NCI-H524 (cell line): ENCODE results near the gene NPIPA7.
"Not testable (repeated sequence)": the region's sequence is repeated elsewhere in the genome, so short reads cannot be mapped to it uniquely, and the experiment has no call there.

Source experiments
- DNase-seq, 2 experiments: peaks; one replicate each; lab custom pipeline; 2025; lab: John Stamatoyannopoulos, UW

The NPIPA7 gene

DNA sequence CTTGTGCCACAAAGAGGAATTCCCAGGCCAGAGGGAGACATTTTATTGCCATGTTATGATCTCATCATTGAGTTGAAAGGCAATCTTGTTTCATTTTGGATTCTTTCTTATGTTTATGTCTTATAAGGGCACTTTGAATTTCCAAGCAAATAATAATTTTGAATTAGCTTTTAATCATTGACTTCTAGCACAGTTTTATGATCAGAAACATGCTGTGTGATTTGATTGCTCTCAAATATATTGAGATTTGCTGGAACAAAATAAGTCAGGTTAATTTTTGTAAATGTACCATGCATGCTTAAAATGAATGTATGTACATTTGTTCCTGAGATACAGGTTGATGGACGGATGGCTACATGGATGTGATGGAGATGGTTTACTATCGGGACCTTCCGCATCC lies at the start of gene NPIPA7:
NPIPA7 (plus strand) TSS at position 301 of the 400 bp plus-strand sequence. CDS start 105 bp downstream, outside the sequence.
- not testable (repeated sequence) for DNase-seq

DNA sequence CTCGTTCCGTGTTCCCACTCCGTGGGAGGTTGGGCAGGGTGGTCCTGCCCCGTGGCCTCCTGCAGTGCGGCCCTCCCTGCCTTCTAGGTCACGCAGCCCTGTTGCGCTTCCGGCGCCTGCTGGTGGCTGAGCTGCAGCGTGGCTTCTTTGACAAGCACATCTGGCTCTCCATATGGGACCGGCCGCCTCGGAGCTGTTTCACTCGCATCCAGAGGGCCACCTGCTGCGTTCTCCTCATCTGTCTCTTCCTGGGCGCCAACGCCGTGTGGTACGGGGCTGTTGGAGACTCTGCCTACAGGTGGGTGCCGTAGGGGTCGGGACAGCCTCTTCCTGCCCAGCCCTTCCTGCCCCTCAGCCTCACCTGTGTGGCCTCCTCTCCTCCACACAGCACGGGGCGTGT lies 47.5 kb upstream of the NPIPA7 start:
- DNase-seq = not testable (repeated sequence)

DNA sequence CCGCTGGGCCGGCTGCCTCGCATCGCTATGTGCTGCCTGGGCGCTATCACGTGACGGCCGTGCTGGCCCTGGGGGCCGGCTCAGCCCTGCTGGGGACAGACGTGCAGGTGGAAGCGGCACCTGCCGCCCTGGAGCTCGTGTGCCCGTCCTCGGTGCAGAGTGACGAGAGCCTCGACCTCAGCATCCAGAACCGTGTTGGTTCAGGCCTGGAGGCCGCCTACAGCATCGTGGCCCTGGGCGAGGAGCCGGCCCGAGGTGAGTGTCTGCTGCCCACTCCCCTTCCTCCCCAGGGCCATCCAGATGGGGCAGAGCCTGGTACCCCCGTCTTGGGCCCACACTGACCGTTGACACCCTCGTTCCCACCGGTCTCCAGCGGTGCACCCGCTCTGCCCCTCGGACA lies 21.4 kb upstream of the NPIPA7 start:
- DNase-seq = not testable (repeated sequence)

DNA sequence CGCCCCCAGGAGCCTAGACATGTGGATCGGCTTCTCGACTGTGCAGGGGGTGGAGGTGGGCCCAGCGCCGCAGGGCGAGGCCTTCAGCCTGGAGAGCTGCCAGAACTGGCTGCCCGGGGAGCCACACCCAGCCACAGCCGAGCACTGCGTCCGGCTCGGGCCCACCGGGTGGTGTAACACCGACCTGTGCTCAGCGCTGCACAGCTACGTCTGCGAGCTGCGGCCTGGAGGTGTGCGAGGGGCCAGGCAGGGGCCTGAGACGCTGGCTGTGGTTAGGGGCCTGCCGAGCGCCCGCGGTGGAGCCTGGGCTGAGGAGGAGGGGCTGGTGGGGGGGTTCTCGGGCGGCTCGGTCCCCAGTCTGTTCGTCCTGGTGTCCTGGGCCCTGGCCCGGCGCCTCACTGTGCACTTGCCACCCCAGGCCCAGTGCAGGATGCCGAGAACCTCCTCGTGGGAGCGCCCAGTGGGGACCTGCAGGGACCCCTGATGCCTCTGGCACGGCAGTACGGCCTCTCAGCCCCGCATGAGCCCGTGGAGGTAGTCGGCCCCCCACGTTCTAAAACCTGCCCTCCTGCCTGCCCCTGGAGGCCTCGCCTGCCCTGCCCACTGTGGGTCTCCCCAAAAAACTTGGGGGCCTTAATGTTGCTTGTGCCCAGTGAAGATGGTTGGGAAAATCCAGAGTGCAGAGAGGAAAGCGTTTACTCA lies 20.2 kb upstream of the NPIPA7 start:
- DNase-seq = not testable (repeated sequence)

DNA sequence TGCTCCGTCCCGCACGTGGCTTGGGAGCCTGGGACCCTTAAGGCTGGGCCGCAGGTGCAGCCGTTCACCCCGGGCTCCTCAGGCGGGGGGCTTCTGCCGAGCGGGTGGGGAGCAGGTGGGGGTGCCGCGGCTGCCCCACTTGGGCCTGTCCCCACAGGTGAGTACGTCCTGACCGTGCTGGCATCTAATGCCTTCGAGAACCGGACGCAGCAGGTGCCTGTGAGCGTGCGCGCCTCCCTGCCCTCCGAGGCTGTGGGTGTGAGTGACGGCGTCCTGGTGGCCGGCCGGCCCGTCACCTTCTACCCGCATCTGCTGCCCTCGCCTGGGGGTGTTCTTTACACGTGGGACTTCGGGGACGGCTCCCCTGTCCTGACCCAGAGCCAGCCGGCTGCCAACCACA lies 15.3 kb upstream of the NPIPA7 start:
- DNase-seq = not testable (repeated sequence)

DNA sequence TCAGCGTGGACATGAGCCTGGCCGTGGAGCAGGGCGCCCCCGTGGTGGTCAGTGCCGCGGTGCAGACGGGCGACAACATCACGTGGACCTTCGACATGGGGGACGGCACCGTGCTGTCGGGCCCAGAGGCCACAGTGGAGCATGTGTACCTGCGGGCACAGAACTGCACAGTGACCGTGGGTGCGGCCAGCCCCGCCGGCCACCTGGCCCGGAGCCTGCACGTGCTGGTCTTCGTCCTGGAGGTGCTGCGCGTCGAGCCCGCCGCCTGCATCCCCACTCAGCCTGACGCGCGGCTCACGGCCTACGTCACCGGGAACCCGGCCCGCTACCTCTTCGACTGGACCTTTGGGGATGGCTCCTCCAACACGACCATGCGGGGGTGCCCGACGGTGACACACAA lies 14.8 kb upstream of the NPIPA7 start:
- not testable (repeated sequence) for DNase-seq

DNA sequence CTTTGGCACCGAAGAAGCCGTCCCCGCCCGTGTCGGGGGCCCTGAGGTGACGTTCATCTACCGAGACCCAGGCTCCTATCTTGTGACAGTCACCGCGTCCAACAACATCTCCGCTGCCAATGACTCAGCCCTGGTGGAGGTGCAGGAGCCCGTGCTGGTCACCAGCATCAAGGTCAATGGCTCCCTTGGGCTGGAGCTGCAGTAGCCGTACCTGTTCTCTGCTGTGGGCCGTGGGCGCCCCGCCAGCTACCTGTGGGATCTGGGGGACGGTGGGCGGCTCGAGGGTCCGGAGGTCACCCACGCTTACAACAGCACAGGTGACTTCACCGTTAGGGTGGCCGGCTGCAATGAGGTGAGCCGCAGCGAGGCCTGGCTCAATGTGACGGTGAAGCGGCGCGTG lies 14.2 kb upstream of the NPIPA7 start:
- not testable (repeated sequence) for DNase-seq

DNA sequence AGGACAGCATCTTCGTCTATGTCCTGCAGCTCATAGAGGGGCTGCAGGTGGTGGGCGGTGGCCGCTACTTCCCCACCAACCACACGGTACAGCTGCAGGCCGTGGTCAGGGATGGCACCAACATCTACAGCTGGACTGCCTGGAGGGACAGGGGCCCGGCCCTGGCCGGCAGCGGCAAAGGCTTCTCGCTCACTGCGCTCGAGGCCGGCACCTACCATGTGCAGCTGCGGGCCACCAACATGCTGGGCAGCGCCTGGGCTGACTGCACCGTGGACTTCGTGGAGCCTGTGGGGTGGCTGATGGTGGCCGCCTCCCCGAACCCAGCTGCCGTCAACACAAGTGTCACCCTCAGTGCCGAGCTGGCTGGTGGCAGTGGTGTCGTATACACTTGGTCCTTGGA lies 13.6 kb upstream of the NPIPA7 start:
- not testable (repeated sequence) for DNase-seq

DNA sequence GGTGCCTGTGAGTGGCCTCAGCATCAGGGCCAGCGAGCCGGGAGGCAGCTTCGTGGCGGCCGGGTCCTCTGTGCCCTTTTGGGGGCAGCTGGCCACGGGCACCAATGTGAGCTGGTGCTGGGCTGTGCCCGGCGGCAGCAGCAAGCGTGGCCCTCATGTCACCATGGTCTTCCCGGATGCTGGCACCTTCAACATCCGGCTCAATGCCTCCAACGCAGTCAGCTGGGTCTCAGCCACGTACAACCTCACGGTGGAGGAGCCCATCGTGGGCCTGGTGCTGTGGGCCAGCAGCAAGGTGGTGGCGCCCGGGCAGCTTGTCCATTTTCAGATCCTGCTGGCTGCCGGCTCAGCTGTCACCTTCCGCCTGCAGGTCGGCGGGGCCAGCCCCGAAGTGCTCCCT lies 13.1 kb upstream of the NPIPA7 start:
- not testable (repeated sequence) for DNase-seq

DNA sequence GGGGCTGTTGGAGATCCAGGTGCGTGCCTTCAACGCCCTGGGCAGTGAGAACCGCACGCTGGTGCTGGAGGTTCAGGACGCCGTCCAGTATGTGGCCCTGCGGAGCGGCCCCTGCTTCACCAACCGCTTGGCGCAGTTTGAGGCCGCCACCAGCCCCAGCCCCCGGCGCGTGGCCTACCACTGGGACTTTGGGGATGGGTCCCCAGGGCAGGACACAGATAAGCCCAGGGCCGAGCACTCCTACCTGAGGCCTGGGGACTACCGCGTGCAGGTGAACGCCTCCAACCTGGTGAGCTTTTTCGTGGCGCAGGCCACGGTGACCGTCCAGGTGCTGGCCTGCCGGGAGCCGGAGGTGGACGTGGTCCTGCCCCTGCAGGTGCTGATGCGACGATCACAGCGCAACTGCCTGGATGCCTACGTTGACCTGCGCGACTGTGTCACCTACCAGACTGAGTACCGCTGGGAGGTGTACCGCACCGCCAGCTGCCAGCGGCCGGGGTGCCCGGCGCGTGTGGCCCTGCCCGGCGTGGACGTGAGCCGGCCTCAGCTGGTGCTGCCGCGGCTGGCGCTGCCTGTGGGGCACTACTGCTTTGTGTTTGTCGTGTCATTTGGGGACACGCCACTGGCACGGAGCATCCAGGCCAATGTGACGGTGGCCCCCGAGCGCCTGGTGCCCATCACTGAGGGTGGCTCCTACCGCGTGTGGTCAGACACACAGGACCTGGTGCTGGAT lies 12.2 kb upstream of the NPIPA7 start:
- not testable (repeated sequence) for DNase-seq

DNA sequence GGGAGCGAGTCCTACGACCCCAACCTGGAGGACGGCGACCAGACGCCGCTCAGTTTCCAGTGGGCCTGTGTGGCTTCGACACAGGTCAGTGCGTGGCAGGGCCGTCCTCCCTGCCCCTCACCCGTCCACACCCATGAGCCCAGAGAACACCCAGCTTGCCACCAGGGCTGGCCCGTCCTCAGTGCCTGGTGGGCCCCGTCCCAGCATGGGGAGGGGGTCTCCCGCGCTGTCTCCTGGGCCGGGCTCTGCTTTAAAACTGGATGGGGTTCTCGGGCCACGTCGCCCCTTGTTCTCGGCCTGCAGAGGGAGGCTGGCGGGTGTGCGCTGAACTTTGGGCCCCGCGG lies 11.7 kb upstream of the NPIPA7 start:
- DNase-seq = not testable (repeated sequence)

DNA sequence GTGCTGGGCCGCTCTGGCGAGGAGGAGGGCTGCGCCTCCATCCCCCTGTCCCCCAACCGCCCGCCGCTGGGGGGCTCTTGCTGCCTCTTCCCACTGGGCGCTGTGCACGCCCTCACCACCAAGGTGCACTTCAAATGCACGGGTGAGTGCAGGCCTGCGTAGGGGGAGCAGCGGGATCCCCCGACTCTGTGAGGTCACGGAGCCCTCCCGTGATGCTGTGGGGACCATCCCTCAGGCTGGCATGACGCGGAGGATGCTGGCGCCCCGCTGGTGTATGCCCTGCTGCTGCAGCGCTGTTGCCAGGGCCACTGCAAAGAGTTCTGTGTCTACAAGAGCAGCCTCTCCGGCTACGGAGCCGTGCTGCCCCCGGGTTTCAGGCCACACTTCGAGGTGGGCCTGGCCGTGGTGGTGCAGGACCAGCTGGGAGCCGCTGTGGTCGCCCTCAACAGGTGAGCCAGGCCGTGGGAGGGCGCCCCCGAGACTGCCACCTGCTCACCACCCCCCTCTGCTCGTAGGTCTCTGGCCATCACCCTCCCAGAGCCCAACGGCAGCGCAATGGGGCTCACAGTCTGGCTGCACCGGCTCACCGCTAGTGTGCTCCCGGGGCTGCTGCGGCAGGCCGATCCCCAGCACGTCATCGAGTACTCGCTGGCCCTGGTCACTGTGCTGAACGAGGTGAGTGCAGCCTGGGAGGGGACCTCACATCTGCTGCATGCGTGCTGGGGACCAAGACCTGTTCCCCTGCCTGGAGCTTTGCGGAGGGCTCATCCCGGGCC lies 9.7 kb upstream of the NPIPA7 start:
- DNase-seq = not testable (repeated sequence)

DNA sequence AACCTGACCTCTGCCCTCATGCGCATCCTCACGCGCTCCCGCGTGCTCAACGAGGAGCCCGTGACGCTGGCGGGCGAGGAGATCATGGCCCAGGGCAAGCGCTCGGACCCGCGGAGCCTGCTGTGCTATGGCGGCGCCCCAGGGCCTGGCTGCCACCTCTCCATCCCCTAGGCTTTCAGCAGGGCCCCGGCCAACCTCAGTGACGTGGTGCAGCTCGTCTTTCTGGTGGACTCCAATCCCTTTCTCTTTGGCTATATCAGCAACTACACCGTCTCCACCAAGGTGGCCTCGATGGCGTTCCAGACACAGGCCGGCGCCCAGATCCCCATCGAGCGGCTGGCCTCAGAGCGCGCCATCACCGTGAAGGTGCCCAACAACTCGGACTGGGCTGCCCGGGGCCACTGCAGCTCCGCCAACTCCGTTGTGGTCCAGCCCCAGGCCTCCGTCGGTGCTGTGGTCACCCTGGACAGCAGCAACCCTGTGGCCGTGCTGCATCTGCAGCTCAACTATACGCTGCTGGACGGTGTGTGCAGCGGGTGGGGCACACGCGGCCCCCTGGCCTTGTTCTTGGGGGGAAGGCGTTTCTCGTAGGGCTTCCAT lies 7.7 kb upstream of the NPIPA7 start:
- DNase-seq = not testable (repeated sequence)

DNA sequence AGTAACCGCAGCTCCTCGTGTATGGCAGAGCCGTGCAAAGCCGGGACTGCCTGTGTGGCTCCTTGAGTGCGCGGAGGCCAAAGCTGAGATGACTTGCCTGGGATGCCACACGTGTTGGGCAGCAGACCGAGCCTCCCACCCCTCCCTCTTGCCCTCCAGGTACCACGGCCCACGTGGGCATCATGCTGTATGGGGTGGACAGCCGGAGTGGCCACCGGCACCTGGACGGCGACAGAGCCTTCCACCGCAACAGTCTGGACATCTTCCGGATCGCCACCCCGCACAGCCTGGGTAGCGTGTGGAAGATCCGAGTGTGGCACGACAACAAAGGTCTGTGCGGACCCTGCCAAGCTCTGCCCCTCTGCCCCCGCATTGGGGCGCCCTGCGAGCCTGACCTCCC lies 4.7 kb upstream of the NPIPA7 start:
- DNase-seq = not testable (repeated sequence)

DNA sequence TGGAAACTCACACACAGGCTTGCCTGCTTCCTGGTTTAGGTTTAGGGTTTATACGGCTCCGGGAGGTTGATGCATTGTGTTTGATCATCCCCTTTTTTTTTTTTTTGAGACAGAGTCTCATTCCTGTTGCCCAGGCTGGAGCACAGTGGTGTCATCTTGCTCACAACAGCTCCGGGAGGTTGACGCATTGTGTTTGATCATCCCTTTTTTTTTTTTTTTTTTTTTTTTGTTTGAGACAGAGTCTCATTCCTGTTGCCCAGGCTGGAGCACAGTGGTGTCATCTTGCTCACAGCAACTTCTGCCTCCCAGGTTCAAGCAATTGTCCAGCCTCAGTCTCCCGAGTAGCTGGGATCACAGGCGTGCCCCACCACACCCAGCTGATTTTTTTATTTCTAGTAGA lies 20.7 kb downstream of the NPIPA7 start:
- not testable (repeated sequence) for DNase-seq

DNA sequence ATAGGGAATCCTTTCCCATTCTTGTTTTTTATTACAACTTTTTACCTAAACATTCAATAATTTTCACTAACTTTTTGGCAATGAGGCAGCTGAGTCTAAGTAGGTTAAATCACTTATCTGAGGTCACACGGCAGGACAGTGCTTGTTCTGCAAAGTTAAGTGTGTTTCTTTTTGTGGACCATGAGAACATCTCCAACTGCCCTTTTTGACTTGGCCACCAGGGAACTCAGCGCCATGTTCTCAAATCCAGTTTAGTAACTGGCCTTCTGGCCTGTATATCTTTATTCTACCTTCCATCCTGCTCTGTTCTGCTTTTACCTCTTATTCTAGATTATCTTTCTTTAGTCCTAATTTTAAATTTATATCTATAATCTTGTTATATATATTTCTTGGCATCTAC lies 23.4 kb downstream of the NPIPA7 start:
- not testable (repeated sequence) for DNase-seq

DNA sequence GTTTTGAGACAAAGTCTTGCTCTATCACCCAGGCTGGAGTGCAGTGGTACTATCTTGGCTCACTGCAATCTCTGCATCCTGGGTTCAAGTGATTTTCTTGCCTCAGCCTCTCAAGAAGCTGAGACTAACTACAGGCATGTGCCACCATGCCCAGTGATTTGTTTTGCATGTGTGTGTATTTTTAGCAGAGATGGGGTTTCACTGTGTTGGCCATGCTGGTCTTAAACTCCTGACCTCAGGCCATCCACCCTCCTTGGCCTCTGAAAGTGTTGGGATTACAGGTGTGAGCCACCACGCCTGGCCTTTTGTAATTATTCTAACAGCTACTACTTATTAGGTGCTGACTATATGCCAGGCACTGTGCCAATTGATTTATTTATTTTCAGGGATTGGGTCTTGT lies 25.3 kb downstream of the NPIPA7 start:
- DNase-seq = not testable (repeated sequence)

DNA sequence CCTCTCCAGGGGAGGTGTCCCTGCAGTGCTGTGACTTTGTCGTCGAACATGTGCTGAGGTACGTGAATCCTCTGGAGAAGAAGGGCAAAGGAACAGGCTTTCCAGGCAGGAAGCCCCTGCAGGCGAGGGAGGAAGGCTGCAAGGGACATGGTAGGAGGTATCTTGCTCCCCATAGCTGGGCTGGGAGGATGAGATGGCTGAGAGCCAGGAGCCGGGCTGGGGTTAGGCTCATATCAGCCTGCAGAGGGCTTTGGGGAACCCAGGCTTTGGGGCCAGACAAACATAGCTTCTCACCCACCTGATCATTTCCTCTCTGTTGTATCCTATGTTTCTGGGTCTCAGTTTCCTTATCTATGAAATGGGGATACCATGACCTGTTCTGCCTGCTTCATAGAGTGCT lies 26.5 kb downstream of the NPIPA7 start:
- DNase-seq = not testable (repeated sequence)

DNA sequence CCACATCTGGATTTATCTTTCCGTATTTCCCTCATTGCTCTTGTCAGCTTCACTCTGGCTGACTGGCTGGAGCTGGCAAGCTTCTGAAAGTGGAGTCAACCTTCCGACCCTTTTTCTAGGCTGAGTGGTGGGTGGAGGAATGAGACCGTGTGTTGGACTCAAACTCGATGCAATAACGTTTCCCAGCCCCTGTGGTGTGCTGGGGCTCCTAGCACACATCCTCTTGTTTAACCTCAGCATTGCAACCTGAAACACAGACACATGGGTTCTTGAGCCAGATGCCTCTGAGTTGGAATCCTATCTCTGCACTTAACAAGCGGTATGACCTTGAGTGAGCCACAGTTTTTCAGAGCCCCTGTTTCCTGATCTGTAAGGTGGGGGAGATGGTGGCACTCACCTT lies 29.5 kb downstream of the NPIPA7 start:
- not testable (repeated sequence) for DNase-seq

DNA sequence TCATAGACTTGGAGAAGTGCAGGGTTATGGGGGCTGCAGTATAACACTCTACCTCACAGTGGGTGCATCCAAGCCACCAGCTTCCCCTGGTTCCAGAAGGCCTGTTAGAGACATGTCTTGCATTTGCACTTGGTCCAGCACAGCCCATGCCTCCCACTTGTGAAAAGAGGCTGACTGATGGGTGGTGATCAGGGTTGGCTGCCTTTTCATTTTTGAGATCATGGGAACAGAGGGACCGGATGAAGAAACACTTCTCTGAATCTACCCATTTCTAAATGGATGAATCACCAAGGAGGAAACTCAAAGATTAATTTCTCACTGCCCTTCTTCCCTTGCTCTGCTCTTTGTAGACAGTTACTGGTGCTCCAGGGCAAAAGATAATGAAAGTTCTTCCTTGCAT lies 34.8 kb downstream of the NPIPA7 start:
- DNase-seq = not testable (repeated sequence)

DNA sequence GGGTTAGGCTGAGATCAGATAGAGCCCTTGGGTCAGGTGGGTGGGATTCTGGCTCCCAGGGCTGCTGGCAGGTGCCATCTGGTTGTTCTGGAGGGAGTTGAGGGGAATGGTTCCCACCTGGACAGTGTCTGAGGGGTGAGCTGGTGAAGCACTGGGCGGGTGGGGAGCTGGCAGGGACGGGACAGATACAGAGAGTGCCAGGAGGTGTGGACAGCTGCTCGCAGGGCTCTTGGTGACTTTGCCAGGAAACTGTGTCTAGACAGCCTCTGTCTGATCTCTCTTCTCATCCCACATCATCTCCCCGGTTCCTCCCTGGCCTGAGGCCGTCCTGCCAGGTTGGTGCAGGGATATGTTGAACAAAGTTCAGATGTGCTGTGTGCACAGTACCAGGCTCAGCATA lies 38.1 kb downstream of the NPIPA7 start:
- DNase-seq = not testable (repeated sequence)

DNA sequence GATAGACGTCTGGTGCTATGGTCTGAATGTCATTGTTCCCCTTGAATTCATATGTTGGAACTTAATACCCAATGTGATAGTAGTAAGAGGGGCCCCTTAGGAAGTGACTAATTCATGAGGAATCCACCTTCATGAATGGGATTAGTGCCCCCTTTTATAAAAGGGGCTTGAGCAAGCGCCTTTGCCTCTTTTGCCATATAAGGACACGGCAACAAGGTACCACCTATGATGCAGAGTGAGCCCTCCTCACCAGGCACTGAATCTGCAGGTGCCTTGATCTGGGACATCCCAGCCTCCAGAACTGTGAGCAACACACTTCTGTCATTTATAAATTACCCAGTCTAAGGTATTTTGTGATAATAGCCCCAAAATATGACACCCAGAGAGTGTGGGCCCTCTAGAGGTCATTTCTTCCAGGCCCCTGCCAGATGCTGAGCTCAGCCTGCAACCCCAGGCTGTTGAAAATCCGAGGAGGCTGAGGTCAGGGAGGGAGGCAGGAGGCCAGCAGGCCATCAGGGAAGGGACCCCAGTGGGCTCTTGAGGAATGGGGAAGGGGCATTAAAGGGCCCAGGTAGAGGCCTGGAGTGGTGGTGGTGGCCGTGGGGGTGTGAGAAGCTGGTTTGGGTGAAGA lies 39.1 kb downstream of the NPIPA7 start:
- not testable (repeated sequence) for DNase-seq
